GM10248 (cell line): ENCODE results near the gene XCR1.
"Not testable (repeated sequence)": the region's sequence is repeated elsewhere in the genome, so short reads cannot be mapped to it uniquely, and the experiment has no call there.

Experiments
- CTCF ChIA-PET: fragments of 300-600 bp; sonication (Branson Sonifier 250); formaldehyde crosslinking; extraction: SDS; loops from one replicate; lab custom pipeline; 2021; ENCODE audit warnings: antibody characterized with exemption; lab: Yijun Ruan, JAX
- POLR2A ChIA-PET: fragments of 350-650 bp; sonication (Branson Sonifier 250); formaldehyde crosslinking; extraction: SDS; loops from one replicate; lab custom pipeline; 2020; ENCODE audit warnings: antibody characterized with exemption; lab: Yijun Ruan, JAX
- DNase-seq: peaks from one replicate; pipeline ENCODE4 v3.0.0; 2012; ENCODE audit errors: extremely low spot score
- TF ChIP-seq, protein P1 (sequence below): IDR thresholded peaks from 2 replicates; pipeline ENCODE4 v1.5.1; 2012; ENCODE audit warnings: mild to moderate bottlenecking, low read depth; ENCODE audit errors: extremely low read depth, missing control alignments, control extremely low read depth

The XCR1 gene

GRCh38 chr3:46060551-46060950 is 33.3 kb upstream of the XCR1 start:
- TF ChIP-seq, protein P1, sequence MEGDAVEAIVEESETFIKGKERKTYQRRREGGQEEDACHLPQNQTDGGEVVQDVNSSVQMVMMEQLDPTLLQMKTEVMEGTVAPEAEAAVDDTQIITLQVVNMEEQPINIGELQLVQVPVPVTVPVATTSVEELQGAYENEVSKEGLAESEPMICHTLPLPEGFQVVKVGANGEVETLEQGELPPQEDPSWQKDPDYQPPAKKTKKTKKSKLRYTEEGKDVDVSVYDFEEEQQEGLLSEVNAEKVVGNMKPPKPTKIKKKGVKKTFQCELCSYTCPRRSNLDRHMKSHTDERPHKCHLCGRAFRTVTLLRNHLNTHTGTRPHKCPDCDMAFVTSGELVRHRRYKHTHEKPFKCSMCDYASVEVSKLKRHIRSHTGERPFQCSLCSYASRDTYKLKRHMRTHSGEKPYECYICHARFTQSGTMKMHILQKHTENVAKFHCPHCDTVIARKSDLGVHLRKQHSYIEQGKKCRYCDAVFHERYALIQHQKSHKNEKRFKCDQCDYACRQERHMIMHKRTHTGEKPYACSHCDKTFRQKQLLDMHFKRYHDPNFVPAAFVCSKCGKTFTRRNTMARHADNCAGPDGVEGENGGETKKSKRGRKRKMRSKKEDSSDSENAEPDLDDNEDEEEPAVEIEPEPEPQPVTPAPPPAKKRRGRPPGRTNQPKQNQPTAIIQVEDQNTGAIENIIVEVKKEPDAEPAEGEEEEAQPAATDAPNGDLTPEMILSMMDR: no peak
- POLR2A ChIA-PET: no interaction called here
- no peak for DNase-seq
- CTCF ChIA-PET: interaction anchor here (14.4 kb wide), 1 partner anchor 18 kb away, joined by 174 read pairs; no protein-coding TSS in a partner anchor

GRCh38 chr3:46059432-46059831 is 32.1 kb upstream of the XCR1 start:
- POLR2A ChIA-PET: no interaction called here
- CTCF ChIA-PET: interaction anchor here (1.0 to 14.4 kb wide), 3 partner anchors 8 to 24 kb away, joined by 3 to 174 read pairs (median 4); no protein-coding TSS in a partner anchor
- DNase-seq: no peak
- TF ChIP-seq, protein P1: no peak

- ChIA-PET CTCF (interaction anchor here (1.0 to 14.4 kb wide), 5 partner anchors 8 to 45 kb away, joined by 3 to 174 read pairs (median 4); no protein-coding TSS in a partner anchor), POLR2A (no interaction called here)
- DNase-seq: no peak
- TF ChIP-seq, protein P1: no peak
Measured at GRCh38 chr3:46058981-46059380, 31.7 kb upstream of the XCR1 start.

- TF ChIP-seq, protein P1: no peak
- CTCF ChIA-PET: interaction anchor here (0.9 to 14.4 kb wide), 4 partner anchors 14 to 61 kb away, joined by 3 to 174 read pairs (median 3); no protein-coding TSS in a partner anchor
- POLR2A ChIA-PET: no interaction called here
- no peak for DNase-seq
Measured at GRCh38 chr3:46057716-46058115, 30.4 kb upstream of the XCR1 start.

- no peak for DNase-seq
- TF ChIP-seq, protein P1: no peak
- ChIA-PET CTCF (interaction anchor here (0.8 to 14.4 kb wide), 3 partner anchors 9 to 22 kb away, joined by 3 to 174 read pairs (median 3); no protein-coding TSS in a partner anchor), POLR2A (no interaction called here)
Measured at GRCh38 chr3:46056686-46057085, 29.4 kb upstream of the XCR1 start.

DNA sequence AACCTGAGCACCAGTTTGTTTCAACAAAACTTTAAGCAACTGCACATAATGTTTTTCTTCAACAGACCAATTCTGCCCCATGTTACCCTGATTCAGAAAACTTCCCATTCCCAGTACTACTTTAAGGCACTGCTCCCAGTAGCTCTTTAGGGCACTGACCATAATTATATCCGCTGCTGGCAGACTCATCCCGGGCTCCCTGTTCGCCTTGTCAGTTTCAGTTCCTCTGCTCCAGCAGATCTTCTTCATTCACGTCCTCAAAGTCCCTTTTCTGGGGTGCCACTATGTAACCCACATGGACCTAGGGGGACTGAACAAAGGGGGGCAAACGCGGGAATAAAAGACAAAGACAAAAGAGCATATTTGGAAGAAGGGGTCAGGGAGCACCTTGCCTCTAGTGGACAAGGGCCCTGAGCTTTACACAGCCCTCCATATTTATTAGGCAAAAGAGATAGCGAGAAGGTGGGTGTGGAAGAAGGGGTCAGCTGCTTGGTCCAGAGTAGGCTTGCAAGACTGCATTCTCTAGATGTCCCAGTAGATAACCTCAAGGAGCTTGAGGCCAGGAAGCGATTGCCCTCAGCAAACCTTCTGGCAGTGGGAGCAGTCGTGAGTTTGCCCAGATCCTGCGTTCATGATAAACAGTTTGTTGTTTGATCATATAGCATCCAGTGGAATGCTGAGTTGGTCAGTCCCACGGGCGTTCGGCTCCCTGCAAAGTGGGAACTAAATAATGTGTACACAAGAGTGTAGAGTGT is 26.7 kb upstream of the XCR1 start:
- CTCF ChIA-PET, POLR2A ChIA-PET, DNase-seq: not testable (repeated sequence)

DNA sequence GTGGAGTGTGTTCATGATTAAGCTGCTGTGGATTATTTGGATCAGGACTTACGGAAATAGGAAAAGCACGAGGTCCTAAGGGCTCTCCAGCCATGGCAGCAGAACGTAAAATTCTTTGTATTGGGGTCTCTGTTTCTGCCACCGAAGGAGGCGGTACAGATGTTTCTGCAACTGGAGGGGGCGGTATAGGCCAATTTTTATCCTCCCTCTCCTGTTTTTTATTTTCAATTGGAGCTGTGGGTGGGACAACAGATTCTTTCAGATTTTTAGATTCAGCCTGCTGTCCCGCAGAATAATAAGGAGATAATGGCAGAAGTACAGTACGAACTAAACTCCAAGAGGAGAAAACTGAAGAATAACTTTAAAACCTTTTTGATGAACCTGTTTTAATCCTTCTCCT is 26.0 kb upstream of the XCR1 start:
- DNase-seq, CTCF ChIA-PET, POLR2A ChIA-PET: not testable (repeated sequence)
